Right lobe of liver (tissue), 6 donors: Measurements from ENCODE around the gene NSD1. TPM values are rescaled to one million over a fixed set of nuclear protein-coding genes. Genes with fewer than 3 reads are reported as not detected.
A peak's percentile ranks its signal among the peaks of the same experiment; 100 is the strongest.

Experiments used
- ATAC-seq, 4 donors: fragments of 200-7000 bp; cut with Tn5 transposase; one replicate each; pipeline ENCODE4 v1.9.1; 2020; ENCODE audit warnings: mild to moderate bottlenecking in 4 of 4, moderate library complexity in 4 of 4
- DNase-seq, 3 donors: peaks; one replicate each; pipeline ENCODE4 v3.0.0-alpha.2; 2020
- H3K27ac ChIP-seq, 3 donors: fragments of 200-600 bp; one replicate each; pipeline ENCODE4 v1.8.0; 2022
- H3K27me3 ChIP-seq, 2 donors: fragments of 200-600 bp; one replicate each; pipeline ENCODE4 v1.8.0; 2022
- H3K36me3 ChIP-seq, 4 donors: fragments of 200-600 bp; sonication (generic) in 1 of 4; one replicate each; pipeline versions ENCODE4 v1.5.1 to v1.8.0; 2017 to 2022; ENCODE audit warnings: control low read depth in 1 of 4
- H3K4me1 ChIP-seq, 4 donors: fragments of 200-600 bp; sonication (generic) in 1 of 4; one replicate each; pipeline versions ENCODE4 v1.5.1 to v1.8.0; 2017 to 2022; ENCODE audit warnings: control low read depth in 1 of 4
- H3K4me3 ChIP-seq, 3 donors: fragments of 200-600 bp; one replicate each; pipeline ENCODE4 v1.8.0; 2022
- H3K9me3 ChIP-seq, 4 donors: fragments of 200-600 bp; sonication (generic) in 1 of 4; one replicate each; pipeline versions ENCODE4 v1.5.1 to v1.8.0; 2017 to 2022; ENCODE audit warnings: control low read depth in 1 of 4
- CTCF ChIP-seq, 4 donors: fragments of 200-600 bp in 3 of 4; fragments of 450-650 bp in 1 of 4; IDR thresholded peaks; one replicate each; pipeline versions ENCODE4 v1.5.1 to v1.8.0; 2016 to 2022; ENCODE audit warnings: antibody characterized with exemption in 4 of 4, mild to moderate bottlenecking in 2 of 4
- POLR2A ChIP-seq: fragments of 450-650 bp; IDR thresholded peaks from one replicate; pipeline ENCODE4 v1.6.1; 2017; ENCODE audit warnings: antibody characterized with exemption, mild to moderate bottlenecking
- WGBS: methylation state at CpG from one replicate; pipeline ENCODE4 v1.1.6; 2018; ENCODE audit warnings: low coverage, low lambda C conversion rate; ENCODE audit not compliant: insufficient coverage; ENCODE audit errors: missing lambda C conversion rate; 5-methylcytosine and 5-hydroxymethylcytosine counted together
- intact Hi-C, 2 donors: fragments of 100-400 bp; cut with DNase I; formaldehyde crosslinking; loops; one replicate each; pipeline versions ENCODE4 v1.11.2 to v1.14.1; 2022
- total RNA-seq, 6 experiments: library from RNA; depleted of rRNA in 2 of 6; stranded (reverse); fragments of >200 nt in 2 of 6; fragmentation: NEBNext Ultra II Directional in 3 of 6; extraction: Animal tissue kit (Norgen Biotek cat#: 25700) in 3 of 6; gene quantifications; one replicate each; pipeline versions ENCODE4 v1.1.0 to v1.2.4, GENCODE V29; 2016 to 2023
- donor health status: DM: no; HTN: yes; CAD: no.
- donor health status: DM: no; HTN: no; CAD: no.
- donor health status: DM: no; HTN: no; CAD: no.
- donor health status: DM: no; HTN: yes; CAD: no.
- donor health status: DM: no; HTN: yes; CAD: no.

The NSD1 gene
- total RNA-seq, 6 experiments from 2014 or later = 13.1 to 33.1 (median 23.6) TPM

- no peak for DNase-seq
- peaks cover 0 to 4% (median 0%) of the 10 kb centered on the region in 4 donors for H3K36me3 ChIP-seq
- H3K27me3 ChIP-seq = no peaks in the 10 kb centered on the region
- H3K4me3 ChIP-seq = no peak overlapping the region
- no peak for TF ChIP-seq CTCF (IDR thresholded peaks at IDR 0.05)
- no peak for TF ChIP-seq POLR2A
- no peaks in the 10 kb centered on the region for H3K9me3 ChIP-seq
- intact Hi-C loops = no loop called here
- 90% methylated on average over 2 of the region's 2 CpGs for WGBS
- ATAC-seq = no peak
- no peak overlapping the region for H3K27ac ChIP-seq
- H3K4me1 ChIP-seq = no peaks in the 10 kb centered on the region
These were observed 29.9 kb downstream of the NSD1 start for GRCh38 chr5:177163500-177163899.

GRCh38 chr5:177169271-177169670, 35.7 kb downstream of the NSD1 start:
- Histone ChIP-seq H3K4me3 (no peak overlapping the region), H3K27me3 (no peaks in the 10 kb centered on the region), H3K9me3 (no peaks in the 10 kb centered on the region), H3K27ac (no peak overlapping the region), H3K4me1 (no peaks in the 10 kb centered on the region), H3K36me3 (peaks cover 0 to 13% (median 1%) of the 10 kb centered on the region in 4 donors)
- intact Hi-C loops = no loop called here
- 93% methylated on average over 15 of the region's 15 CpGs for WGBS
- TF ChIP-seq POLR2A (no peak), CTCF (IDR thresholded peaks at IDR 0.05) (no peak)
- DNase-seq (no peak), ATAC-seq (no peak)

- H3K4me3 ChIP-seq = no peak overlapping the region
- intact Hi-C loops = no loop called here
- 75% methylated on average over 2 of the region's 2 CpGs for WGBS
These were observed 38.4 kb downstream of the NSD1 start for GRCh38 chr5:177171961-177172360.

GRCh38 chr5:177175336-177175735, 41.8 kb downstream of the NSD1 start:
- no peak overlapping the region for H3K27ac ChIP-seq
- H3K4me3 ChIP-seq = no peak overlapping the region
- intact Hi-C loops = no loop called here
- no peaks in the 10 kb centered on the region for H3K9me3 ChIP-seq
- no peaks in the 10 kb centered on the region for H3K27me3 ChIP-seq
- 88% methylated on average over 3 of the region's 4 CpGs for WGBS
- peaks cover 0 to 4% (median 1%) of the 10 kb centered on the region in 4 donors for H3K36me3 ChIP-seq
- no peaks in the 10 kb centered on the region for H3K4me1 ChIP-seq
- TF ChIP-seq POLR2A (no peak), CTCF (IDR thresholded peaks at IDR 0.05) (no peak)
- ATAC-seq = no peak
- peak in 1 of 3 donors; percentile 23 for DNase-seq

More at GRCh38 chr5:177171961-177172360, 38.4 kb downstream of the NSD1 start:
- Histone ChIP-seq H3K9me3 (no peaks in the 10 kb centered on the region), H3K27ac (no peak overlapping the region), H3K36me3 (peaks cover 0 to 11% (median 1%) of the 10 kb centered on the region in 4 donors), H3K27me3 (no peaks in the 10 kb centered on the region), H3K4me1 (no peaks in the 10 kb centered on the region)
- no peak for TF ChIP-seq POLR2A
- TF ChIP-seq CTCF (IDR thresholded peaks at IDR 0.05) = no peak
- ATAC-seq (no peak), DNase-seq (no peak)
